HepG2 (cell line): Measurements from ENCODE around the gene LYZL6. TPM values are rescaled to one million over a fixed set of nuclear protein-coding genes. Genes with fewer than 3 reads are reported as not detected.

Experiments
- AHR ChIP-seq: IDR thresholded peaks from 2 replicates; pipeline ENCODE4 v1.6.1; 2018; ENCODE audit warnings: missing genetic modification reagents, missing compliant biosample characterization
- CTCF ChIP-seq: sonication (generic); formaldehyde crosslinking; IDR thresholded peaks from 2 replicates; pipeline ENCODE4 v1.5.0; 2020; ENCODE audit warnings: mild to moderate bottlenecking, missing genetic modification reagents, moderate library complexity
- DNMT3B ChIP-seq: conservative IDR thresholded peaks from 2 replicates; pipeline ENCODE4 v1.6.1; 2016; ENCODE audit warnings: missing biosample characterization, control low read depth
- JUNB ChIP-seq: sonication (generic); formaldehyde crosslinking; IDR thresholded peaks from 2 replicates; pipeline ENCODE4 v1.8.0; 2022; ENCODE audit warnings: missing genetic modification reagents, mild to moderate bottlenecking, borderline replicate concordance
- KLF9 ChIP-seq: IDR thresholded peaks from 2 replicates; pipeline ENCODE4 v1.6.1; 2016; ENCODE audit warnings: low read depth
- NR2F1 ChIP-seq, 2 experiments: fragments of 450-650 bp in 1 of 2; formaldehyde crosslinking in 1 of 2; IDR thresholded peaks; 2 replicates each; pipeline versions ENCODE4 v1.5.0 to v1.6.1; 2016 to 2020; ENCODE audit warnings: mild to moderate bottlenecking in 1 of 2, missing compliant biosample characterization in 1 of 2, missing genetic modification reagents in 1 of 2, moderate library complexity in 1 of 2
- PHB2 ChIP-seq: fragments of 450-650 bp; IDR thresholded peaks from 2 replicates; pipeline ENCODE4 v1.6.1; 2018; ENCODE audit not compliant: partially characterized antibody
- SOX6 ChIP-seq, 2 experiments: fragments of 450-650 bp in 1 of 2; sonication (generic) in 1 of 2; formaldehyde crosslinking in 1 of 2; IDR thresholded peaks; 2 replicates each; pipeline versions ENCODE4 v1.4.0 to v1.6.1; 2017 to 2020; ENCODE audit warnings: antibody characterized with exemption in 1 of 2, mild to moderate bottlenecking in 1 of 2, missing genetic modification reagents in 1 of 2
- THAP11 ChIP-seq: IDR thresholded peaks from 2 replicates; pipeline ENCODE4 v1.6.1; 2016; ENCODE audit warnings: missing biosample characterization, missing genetic modification reagents
- ZBTB34 ChIP-seq: sonication (generic); formaldehyde crosslinking; IDR thresholded peaks from 2 replicates; pipeline ENCODE4 v1.8.0; 2022; ENCODE audit warnings: mild to moderate bottlenecking, missing genetic modification reagents
- ZMAT3 ChIP-seq: sonication (generic); formaldehyde crosslinking; conservative IDR thresholded peaks from 2 replicates; pipeline ENCODE4 v1.7.0; 2021; ENCODE audit warnings: missing genetic modification reagents
- ZNF292 ChIP-seq: sonication (generic); formaldehyde crosslinking; IDR thresholded peaks from 2 replicates; pipeline ENCODE4 v1.8.1; 2022; ENCODE audit warnings: mild to moderate bottlenecking, low read depth, missing genetic modification reagents, borderline replicate concordance
- ZNF335 ChIP-seq: sonication (generic); formaldehyde crosslinking; IDR thresholded peaks from 2 replicates; pipeline ENCODE4 v1.4.0; 2020; ENCODE audit warnings: missing genetic modification reagents
- ZNF441 ChIP-seq: sonication (generic); formaldehyde crosslinking; IDR thresholded peaks from 2 replicates; pipeline ENCODE4 v1.7.0; 2021; ENCODE audit warnings: missing genetic modification reagents, borderline replicate concordance
- ZNF770 ChIP-seq: sonication (generic); formaldehyde crosslinking; IDR thresholded peaks from 2 replicates; pipeline ENCODE4 v1.5.0; 2020; ENCODE audit warnings: mild to moderate bottlenecking, missing genetic modification reagents
- ZNF879 ChIP-seq: sonication (generic); formaldehyde crosslinking; IDR thresholded peaks from 2 replicates; pipeline ENCODE4 v1.8.1; 2023; ENCODE audit warnings: missing genetic modification reagents
- polyA plus RNA-seq, 8 experiments: library from polyadenylated mRNA; depleted of rRNA in 3 of 8; stranded (reverse) in 7 of 8; unstranded in 1 of 8; fragments of >200 nt; fragmentation: Illumina TruSeq in 4 of 8; extraction: Trizol in 4 of 8; gene quantifications; 2 replicates each; pipeline versions ENCODE4 v1.2.1 to v1.2.3, GENCODE V29; 2011 to 2016; ENCODE audit warnings: low read depth in 4 of 8, missing spikeins in 1 of 8, mixed read lengths in 1 of 8; ENCODE audit not compliant: insufficient read depth in 1 of 8
- total RNA-seq, 5 experiments: library from RNA; depleted of rRNA; stranded (reverse); fragments of >200 nt; fragmentation: Illumina TruSeq; extraction: Trizol; gene quantifications; 2 replicates each; pipeline ENCODE4 v1.2.3, GENCODE V29; 2016; ENCODE audit warnings: low read depth in 1 of 5
- TF ChIP-seq, protein P1 (sequence below): sonication (generic); formaldehyde crosslinking; IDR thresholded peaks from 2 replicates; pipeline ENCODE4 v1.5.1; 2020; ENCODE audit warnings: missing genetic modification reagents, mild to moderate bottlenecking, borderline replicate concordance
- TF ChIP-seq, protein P2 (sequence below): IDR thresholded peaks from 2 replicates; pipeline ENCODE4 v1.6.1; 2016; ENCODE audit warnings: control low read depth

The LYZL6 gene
- total and polyA plus RNA-seq, 2 of the 13 experiments (the other 11 are each of a cell fraction or from before 2014, with no cell fraction given) = not detected

DNA sequence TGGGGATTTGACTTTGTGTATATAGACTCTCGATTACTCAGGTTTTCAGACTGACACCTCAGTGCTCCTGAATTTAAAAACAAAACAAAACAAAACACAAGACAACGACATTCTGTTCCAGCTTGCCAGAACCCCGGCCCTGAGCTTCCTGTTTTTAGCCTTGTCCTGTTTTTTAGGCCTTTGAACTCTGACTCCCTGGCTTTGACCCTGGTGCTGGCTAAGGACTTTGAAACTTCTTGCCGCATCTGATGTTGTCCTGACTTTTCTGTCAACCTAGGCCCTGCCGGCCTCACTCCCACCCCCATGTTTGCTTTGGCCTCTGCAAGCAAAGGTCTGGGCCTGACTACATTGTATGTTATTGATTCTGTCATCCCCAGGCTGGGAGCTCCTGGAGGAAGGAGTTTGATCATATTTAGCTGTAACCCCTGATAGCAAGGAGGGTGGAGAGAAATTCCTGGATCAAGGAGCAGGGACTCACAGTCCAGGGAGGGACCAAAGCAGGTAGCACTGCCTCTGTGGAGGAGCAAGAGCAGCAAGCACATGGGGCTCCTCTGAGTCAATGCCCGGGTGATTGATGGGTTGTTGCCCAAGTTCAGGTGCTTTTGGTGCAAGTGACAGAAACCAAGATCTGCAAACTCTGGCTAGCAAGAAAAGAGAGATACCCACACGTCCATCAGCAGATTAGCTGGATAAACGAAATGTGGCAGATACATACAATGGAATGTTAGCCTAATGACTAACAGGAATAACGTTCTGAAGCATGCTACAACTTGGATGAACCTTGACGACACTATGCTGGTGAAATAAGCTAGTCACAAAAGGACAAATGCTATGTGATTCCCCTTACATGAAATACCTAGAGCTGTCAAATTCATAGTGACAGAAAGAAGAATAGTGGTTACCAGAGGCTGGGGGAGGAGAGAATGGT is 30.1 kb upstream of the LYZL6 start (continued):
- TF ChIP-seq SOX6 (IDR thresholded peaks at IDR 0.05) = no peak
- peak; percentile 97 for TF ChIP-seq SOX6 (CRISPR knock-in tag; IDR thresholded peaks at IDR 0.05)
- TF ChIP-seq ZBTB34 (CRISPR knock-in tag) = peak; percentile 95
- peak; percentile 97 for TF ChIP-seq NR2F1 (CRISPR knock-in tag; IDR thresholded peaks at IDR 0.05)
- TF ChIP-seq CTCF (CRISPR knock-in tag) = peak; percentile 21; the same call in 1 of the 2 replicates
- peak; percentile 29; the same call in 1 of the 2 replicates for TF ChIP-seq ZNF879
- no peak for TF ChIP-seq KLF9 (CRISPR knock-in tag)
- TF ChIP-seq, protein P1, sequence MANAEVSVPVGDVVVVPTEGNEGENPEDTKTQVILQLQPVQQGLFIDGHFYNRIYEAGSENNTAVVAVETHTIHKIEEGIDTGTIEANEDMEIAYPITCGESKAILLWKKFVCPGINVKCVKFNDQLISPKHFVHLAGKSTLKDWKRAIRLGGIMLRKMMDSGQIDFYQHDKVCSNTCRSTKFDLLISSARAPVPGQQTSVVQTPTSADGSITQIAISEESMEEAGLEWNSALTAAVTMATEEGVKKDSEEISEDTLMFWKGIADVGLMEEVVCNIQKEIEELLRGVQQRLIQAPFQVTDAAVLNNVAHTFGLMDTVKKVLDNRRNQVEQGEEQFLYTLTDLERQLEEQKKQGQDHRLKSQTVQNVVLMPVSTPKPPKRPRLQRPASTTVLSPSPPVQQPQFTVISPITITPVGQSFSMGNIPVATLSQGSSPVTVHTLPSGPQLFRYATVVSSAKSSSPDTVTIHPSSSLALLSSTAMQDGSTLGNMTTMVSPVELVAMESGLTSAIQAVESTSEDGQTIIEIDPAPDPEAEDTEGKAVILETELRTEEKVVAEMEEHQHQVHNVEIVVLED (CRISPR knock-in tag) = 0 out of 2 replicates have a peak, but pooled peaks have one; percentile 41
- TF ChIP-seq PHB2 = no peak
- no peak; the same call in 1 of the 2 replicates for TF ChIP-seq JUNB (CRISPR knock-in tag)
- peak; percentile 77; the same call in 1 of the 2 replicates for TF ChIP-seq AHR (CRISPR knock-in tag)
- peak; percentile 80; the same call in 1 of the 2 replicates for TF ChIP-seq ZMAT3 (CRISPR knock-in tag)
- no peak; the same call in 1 of the 2 replicates for TF ChIP-seq DNMT3B (CRISPR knock-in tag)
- TF ChIP-seq THAP11 (CRISPR knock-in tag) = peak; percentile 78
- TF ChIP-seq ZNF292 (CRISPR knock-in tag) = peak; percentile 87; the same call in 1 of the 2 replicates
- TF ChIP-seq ZNF335 = peak; percentile 84
- TF ChIP-seq ZNF441 = peak; percentile 27; the same call in 1 of the 2 replicates
- TF ChIP-seq, protein P2, sequence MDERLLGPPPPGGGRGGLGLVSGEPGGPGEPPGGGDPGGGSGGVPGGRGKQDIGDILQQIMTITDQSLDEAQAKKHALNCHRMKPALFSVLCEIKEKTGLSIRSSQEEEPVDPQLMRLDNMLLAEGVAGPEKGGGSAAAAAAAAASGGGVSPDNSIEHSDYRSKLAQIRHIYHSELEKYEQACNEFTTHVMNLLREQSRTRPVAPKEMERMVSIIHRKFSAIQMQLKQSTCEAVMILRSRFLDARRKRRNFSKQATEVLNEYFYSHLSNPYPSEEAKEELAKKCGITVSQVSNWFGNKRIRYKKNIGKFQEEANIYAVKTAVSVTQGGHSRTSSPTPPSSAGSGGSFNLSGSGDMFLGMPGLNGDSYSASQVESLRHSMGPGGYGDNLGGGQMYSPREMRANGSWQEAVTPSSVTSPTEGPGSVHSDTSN (CRISPR knock-in tag) = peak; percentile 69
- TF ChIP-seq ZNF770 (CRISPR knock-in tag) = peak; percentile 90
